Measurements from ENCODE around the gene SMR3A. TPM values are rescaled to one million over a fixed set of nuclear protein-coding genes. Genes with fewer than 3 reads are reported as not detected.

The SMR3A gene
- total RNA-seq, 1 donor from 2014 or later = not detected

Other genes with a start within 250 kb of the SMR3A start
- not detected for gene PRR27, start 206.5 kb upstream of the SMR3A start, total RNA-seq
- gene ODAM, start 165.0 kb upstream of the SMR3A start, total RNA-seq = not detected
- gene FDCSP, start 134.6 kb upstream of the SMR3A start, total RNA-seq = not detected
- not detected for gene CSN3, start 118.2 kb upstream of the SMR3A start, total RNA-seq
- gene CABS1, start 25.8 kb upstream of the SMR3A start, total RNA-seq = not detected
- gene SMR3B, start 22.4 kb downstream of the SMR3A start, total RNA-seq = not detected
- 0.40 TPM for gene OPRPN, start 37.2 kb downstream of the SMR3A start, total RNA-seq
- gene MUC7, start 111.4 kb downstream of the SMR3A start, total RNA-seq = not detected
- not detected for gene AMTN, start 157.8 kb downstream of the SMR3A start, total RNA-seq
- gene AMBN, start 231.5 kb downstream of the SMR3A start, total RNA-seq = not detected

Data from left lobe of liver (tissue), 1 donor.